ENCODE results near the gene TMBIM1. TPM values are rescaled to one million over a fixed set of nuclear protein-coding genes. Genes with fewer than 3 reads are reported as not detected.

Gene TMBIM1
- total RNA-seq, 1 experiment from 2014 or later, result 91.0 TPM

GRCh38 chr2:218341381-218341780 is 49.1 kb upstream of the TMBIM1 start:
- Histone ChIP-seq H3K79me2 (ENCODE audit: insufficient read depth, low read length) (no peaks in the 10 kb centered on the region), H3K9me2 (ENCODE audit: insufficient read depth) (no peaks in the 10 kb centered on the region), H3K4me1 (ENCODE audit: control insufficient read depth in 1 of 2, insufficient read depth in 2 of 2, low read length in 2 of 2) (peaks cover 3 to 4% of the 10 kb centered on the region in 2 experiments; a peak in 2 of 4 replicates), H2AFZ (ENCODE audit: low read depth, low read length, poor library complexity, severe bottlenecking) (no peak overlapping the region), H3K36me3 (ENCODE audit: control insufficient read depth in 1 of 2, insufficient read depth in 2 of 2, low read length in 2 of 2) (no peaks in the 10 kb centered on the region), H3K4me3 (replicated peaks in 1 of 2; ENCODE audit: low read depth in 1 of 2, low read length in 2 of 2) (no peak overlapping the region), H3K9ac (ENCODE audit: low read length) (no peak overlapping the region), H3K27me3 (ENCODE audit: insufficient read depth, low read length) (no peaks in the 10 kb centered on the region), H3K9me3 (ENCODE audit: control insufficient read depth in 1 of 2, insufficient read depth in 1 of 2, low read depth in 1 of 2, low read length in 2 of 2) (no peaks in the 10 kb centered on the region), H4K20me1 (ENCODE audit: insufficient read depth) (no peaks in the 10 kb centered on the region), H3K4me2 (ENCODE audit: low read length) (no peak overlapping the region), H3K27ac (ENCODE audit: low read depth, low read length) (no peak overlapping the region)
- no TSS peak for BruUV-seq (replicated peaks)
- intact Hi-C loops (cut with micrococcal nuclease), result no loop called here
- ATAC-seq, result no peak
- CTCF ChIA-PET, result no interaction called here
- RAD21 ChIA-PET (ENCODE audit: low non-redundant PET in 1 of 2, low total read pairs in 2 of 2, uncharacterized antibody in 2 of 2, unreplicated experiment in 2 of 2), result no interaction called here
- no peak for DNase-seq (ENCODE audit: low read depth, low spot score)
- POLR2A ChIA-PET, result no interaction called here
- TF ChIP-seq YY1 (IDR thresholded peaks at IDR 0.05; ENCODE audit: extremely low read depth, insufficient replicate concordance, low read depth, low read length), result no peak
- TF ChIP-seq ZFX (IDR thresholded peaks at IDR 0.05), result no peak
- TF ChIP-seq SRF (IDR thresholded peaks at IDR 0.05; ENCODE audit: low read depth), result no peak
- TF ChIP-seq ZNF274 (IDR thresholded peaks at IDR 0.05; ENCODE audit: low read depth, low read length), result no peak
- no peak for TF ChIP-seq ZBTB33 (IDR thresholded peaks at IDR 0.05; ENCODE audit: extremely low read depth, insufficient replicate concordance, low read length)
- no peak for TF ChIP-seq FOSL1 (IDR thresholded peaks at IDR 0.05; ENCODE audit: low read depth)
- TF ChIP-seq TCF7L2 (IDR thresholded peaks at IDR 0.05; ENCODE audit: borderline replicate concordance, extremely low read depth, insufficient read depth, insufficient read length), result no peak
- TF ChIP-seq EZH2phosphoT487 (IDR thresholded peaks at IDR 0.05; ENCODE audit: borderline replicate concordance), result no peak
- TF ChIP-seq CEBPB (IDR thresholded peaks at IDR 0.05; ENCODE audit: low read depth), result no peak
- TF ChIP-seq POLR2AphosphoS5 (IDR thresholded peaks at IDR 0.05; ENCODE audit: low read depth, low read length), result no peak
- no peak for TF ChIP-seq JUND (IDR thresholded peaks at IDR 0.05)
- TF ChIP-seq EGR1 (IDR thresholded peaks at IDR 0.05; ENCODE audit: low read depth), result no peak
- TF ChIP-seq MAX (IDR thresholded peaks at IDR 0.05), result no peak
- TF ChIP-seq, protein P1, sequence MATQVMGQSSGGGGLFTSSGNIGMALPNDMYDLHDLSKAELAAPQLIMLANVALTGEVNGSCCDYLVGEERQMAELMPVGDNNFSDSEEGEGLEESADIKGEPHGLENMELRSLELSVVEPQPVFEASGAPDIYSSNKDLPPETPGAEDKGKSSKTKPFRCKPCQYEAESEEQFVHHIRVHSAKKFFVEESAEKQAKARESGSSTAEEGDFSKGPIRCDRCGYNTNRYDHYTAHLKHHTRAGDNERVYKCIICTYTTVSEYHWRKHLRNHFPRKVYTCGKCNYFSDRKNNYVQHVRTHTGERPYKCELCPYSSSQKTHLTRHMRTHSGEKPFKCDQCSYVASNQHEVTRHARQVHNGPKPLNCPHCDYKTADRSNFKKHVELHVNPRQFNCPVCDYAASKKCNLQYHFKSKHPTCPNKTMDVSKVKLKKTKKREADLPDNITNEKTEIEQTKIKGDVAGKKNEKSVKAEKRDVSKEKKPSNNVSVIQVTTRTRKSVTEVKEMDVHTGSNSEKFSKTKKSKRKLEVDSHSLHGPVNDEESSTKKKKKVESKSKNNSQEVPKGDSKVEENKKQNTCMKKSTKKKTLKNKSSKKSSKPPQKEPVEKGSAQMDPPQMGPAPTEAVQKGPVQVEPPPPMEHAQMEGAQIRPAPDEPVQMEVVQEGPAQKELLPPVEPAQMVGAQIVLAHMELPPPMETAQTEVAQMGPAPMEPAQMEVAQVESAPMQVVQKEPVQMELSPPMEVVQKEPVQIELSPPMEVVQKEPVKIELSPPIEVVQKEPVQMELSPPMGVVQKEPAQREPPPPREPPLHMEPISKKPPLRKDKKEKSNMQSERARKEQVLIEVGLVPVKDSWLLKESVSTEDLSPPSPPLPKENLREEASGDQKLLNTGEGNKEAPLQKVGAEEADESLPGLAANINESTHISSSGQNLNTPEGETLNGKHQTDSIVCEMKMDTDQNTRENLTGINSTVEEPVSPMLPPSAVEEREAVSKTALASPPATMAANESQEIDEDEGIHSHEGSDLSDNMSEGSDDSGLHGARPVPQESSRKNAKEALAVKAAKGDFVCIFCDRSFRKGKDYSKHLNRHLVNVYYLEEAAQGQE (IDR thresholded peaks at IDR 0.05; ENCODE audit: low read depth), result no peak
- TF ChIP-seq RAD21 (IDR thresholded peaks at IDR 0.05; ENCODE audit: low read depth), result no peak
- no peak for TF ChIP-seq POLR2A (IDR thresholded peaks at IDR 0.05; ENCODE audit: borderline replicate concordance, extremely low read depth, insufficient read depth, insufficient read length)
- TF ChIP-seq CBX3 (IDR thresholded peaks at IDR 0.05; ENCODE audit: low read depth), result no peak
- TF ChIP-seq SP1 (IDR thresholded peaks at IDR 0.05; ENCODE audit: low read depth), result no peak
- TF ChIP-seq, protein P2, sequence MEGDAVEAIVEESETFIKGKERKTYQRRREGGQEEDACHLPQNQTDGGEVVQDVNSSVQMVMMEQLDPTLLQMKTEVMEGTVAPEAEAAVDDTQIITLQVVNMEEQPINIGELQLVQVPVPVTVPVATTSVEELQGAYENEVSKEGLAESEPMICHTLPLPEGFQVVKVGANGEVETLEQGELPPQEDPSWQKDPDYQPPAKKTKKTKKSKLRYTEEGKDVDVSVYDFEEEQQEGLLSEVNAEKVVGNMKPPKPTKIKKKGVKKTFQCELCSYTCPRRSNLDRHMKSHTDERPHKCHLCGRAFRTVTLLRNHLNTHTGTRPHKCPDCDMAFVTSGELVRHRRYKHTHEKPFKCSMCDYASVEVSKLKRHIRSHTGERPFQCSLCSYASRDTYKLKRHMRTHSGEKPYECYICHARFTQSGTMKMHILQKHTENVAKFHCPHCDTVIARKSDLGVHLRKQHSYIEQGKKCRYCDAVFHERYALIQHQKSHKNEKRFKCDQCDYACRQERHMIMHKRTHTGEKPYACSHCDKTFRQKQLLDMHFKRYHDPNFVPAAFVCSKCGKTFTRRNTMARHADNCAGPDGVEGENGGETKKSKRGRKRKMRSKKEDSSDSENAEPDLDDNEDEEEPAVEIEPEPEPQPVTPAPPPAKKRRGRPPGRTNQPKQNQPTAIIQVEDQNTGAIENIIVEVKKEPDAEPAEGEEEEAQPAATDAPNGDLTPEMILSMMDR (IDR thresholded peaks at IDR 0.05 in 2 of 3, conservative IDR thresholded peaks at IDR 0.05 in 1 of 3; ENCODE audit: borderline replicate concordance in 1 of 3, insufficient read depth in 1 of 3, low read depth in 2 of 3, low read length in 2 of 3), result no peak
